A673 (cell line): ENCODE results near the gene NOS3. TPM values are rescaled to one million over a fixed set of nuclear protein-coding genes. Genes with fewer than 3 reads are reported as not detected.

Experiments used
- BruUV-seq: library from RNA; stranded (reverse); fragments of 400-500 nt; replicated peaks from 2 replicates; lab custom pipeline; 2021; lab: Mats Ljungman, UMichigan
- CTCF ChIA-PET: fragments of 300-600 bp; sonication (Branson Sonifier 250); formaldehyde crosslinking; loops from one replicate; lab custom pipeline; 2022; ENCODE audit warnings: antibody characterized with exemption; lab: Charles Lee
- POLR2A ChIA-PET: fragments of 300-600 bp; sonication (Branson Sonifier 250); formaldehyde crosslinking; loops from one replicate; lab custom pipeline; 2022; ENCODE audit warnings: antibody characterized with exemption; ENCODE audit not compliant: low non-redundant PET; lab: Charles Lee
- DNase-seq: peaks from one replicate; pipeline ENCODE4 v3.0.0-alpha.2; 2015; ENCODE audit warnings: low spot score
- H3K27ac ChIP-seq: fragments of 200-600 bp; sonication (generic); 2 replicates; pipeline ENCODE4 v1.5.1; 2016; ENCODE audit warnings: mixed run types, low read depth, mild to moderate bottlenecking, mixed read lengths, antibody characterized with exemption, low read length; ENCODE audit not compliant: poor library complexity, severe bottlenecking
- H3K27me3 ChIP-seq: fragments of 200-600 bp; sonication (generic); replicated peaks from 2 replicates; pipeline ENCODE4 v1.6.1; 2017; ENCODE audit warnings: mixed run types, low read depth, mild to moderate bottlenecking, mixed read lengths, antibody characterized with exemption, low read length; ENCODE audit not compliant: insufficient read depth, poor library complexity
- H3K36me3 ChIP-seq: fragments of 200-600 bp; sonication (generic); 2 replicates; pipeline ENCODE4 v1.6.1; 2016; ENCODE audit warnings: mixed run types, mild to moderate bottlenecking, mixed read lengths, antibody characterized with exemption, low read length; ENCODE audit not compliant: insufficient read depth, poor library complexity, severe bottlenecking
- H3K4me1 ChIP-seq: fragments of 200-600 bp; sonication (generic); 2 replicates; pipeline ENCODE4 v1.6.1; 2017; ENCODE audit warnings: mixed run types, mild to moderate bottlenecking, mixed read lengths, antibody characterized with exemption, low read length; ENCODE audit not compliant: insufficient read depth, poor library complexity, severe bottlenecking
- H3K4me3 ChIP-seq: fragments of 200-600 bp; sonication (generic); 2 replicates; pipeline ENCODE4 v1.5.1; 2016; ENCODE audit warnings: low read depth, mixed run types, mild to moderate bottlenecking, mixed read lengths, low read length; ENCODE audit not compliant: poor library complexity, severe bottlenecking
- H3K9me3 ChIP-seq: fragments of 200-600 bp; sonication (generic); 2 replicates; pipeline ENCODE4 v1.6.1; 2016; ENCODE audit warnings: mixed run types, low read depth, mild to moderate bottlenecking, mixed read lengths, antibody characterized with exemption, low read length; ENCODE audit not compliant: poor library complexity, severe bottlenecking
- CTCF ChIP-seq: fragments of 300-800, 200-600 bp; sonication (generic); conservative IDR thresholded peaks from 2 replicates; pipeline ENCODE4 v1.5.1; 2017; ENCODE audit warnings: low read depth, mild to moderate bottlenecking, antibody characterized with exemption, low read length, moderate library complexity, mixed read lengths
- EZH2 ChIP-seq: fragments of 200-600 bp; sonication (generic); IDR thresholded peaks from 2 replicates; pipeline ENCODE4 v1.6.1; 2017; ENCODE audit warnings: borderline replicate concordance, low read depth, mild to moderate bottlenecking, mixed read lengths, antibody characterized with exemption, low read length; ENCODE audit not compliant: poor library complexity, severe bottlenecking
- intact Hi-C: fragments of 100-400 bp; cut with micrococcal nuclease; formaldehyde crosslinking; loops from one replicate; pipeline ENCODE4 v1.10.0; 2022; ENCODE audit not compliant: unreplicated experiment
- total RNA-seq: library from RNA; stranded (reverse); gene quantifications from 2 replicates; pipeline ENCODE4 v1.2.3, GENCODE V29; 2021

Gene NOS3
- total RNA-seq, 1 experiment from 2014 or later = 0.75 TPM

- Histone ChIP-seq H3K9me3 (no peaks in the 10 kb centered on the region), H3K27me3 (peaks cover 30% of the 10 kb centered on the region), H3K4me1 (peaks cover 6% of the 10 kb centered on the region), H3K27ac (no peak overlapping the region), H3K4me3 (no peak overlapping the region), H3K36me3 (no peaks in the 10 kb centered on the region)
- no TSS peak for BruUV-seq
- CTCF ChIA-PET = interaction anchor here (0.7 kb wide), 1 partner anchor 10 kb away, joined by 3 read pairs; no protein-coding TSS in a partner anchor
- peak; percentile 47 for DNase-seq
- TF ChIP-seq CTCF (no peak), EZH2 (no peak)
- POLR2A ChIA-PET = no interaction called here
- intact Hi-C loops = no loop called here
Measured at GRCh38 chr7:150983893-150984368, 6.9 kb upstream of the NOS3 start.

- POLR2A ChIA-PET = no interaction called here
- H3K27ac ChIP-seq = no peak overlapping the region
- intact Hi-C loops = loop anchor here (1.0 kb wide), 1 partner anchor 23 kb away; no protein-coding TSS in a partner anchor
Measured at GRCh38 chr7:150986099-150986512, 4.7 kb upstream of the NOS3 start.

GRCh38 chr7:150986556-150986955 lies 4.3 kb upstream of the NOS3 start:
- Histone ChIP-seq H3K9me3 (no peaks in the 10 kb centered on the region), H3K4me1 (no peaks in the 10 kb centered on the region), H3K36me3 (no peaks in the 10 kb centered on the region), H3K27me3 (peaks cover 15% of the 10 kb centered on the region), H3K27ac (no peak overlapping the region), H3K4me3 (no peak overlapping the region)
- ChIA-PET POLR2A (no interaction called here), CTCF (interaction anchor here (0.7 to 1.1 kb wide), 2 partner anchors 8 to 12 kb away, joined by 5 to 7 read pairs; no protein-coding TSS in a partner anchor)
- TF ChIP-seq CTCF = no peak
- no peak for TF ChIP-seq EZH2
- no TSS peak for BruUV-seq
- intact Hi-C loops = loop anchor here (1.0 kb wide), 1 partner anchor 23 kb away; no protein-coding TSS in a partner anchor
- DNase-seq = no peak

More at GRCh38 chr7:150986099-150986512, 4.7 kb upstream of the NOS3 start:
- peaks cover 19% of the 10 kb centered on the region for H3K27me3 ChIP-seq
- DNase-seq = peak; percentile 68
- no peaks in the 10 kb centered on the region for H3K36me3 ChIP-seq
- CTCF ChIA-PET = interaction anchor here (0.6 to 1.1 kb wide), 4 partner anchors 8 to 110 kb away, joined by 3 to 8 read pairs (median 6); partner anchors contain the start of gene ABCB8
- no peaks in the 10 kb centered on the region for H3K4me1 ChIP-seq
- no peak overlapping the region for H3K4me3 ChIP-seq
- TF ChIP-seq CTCF (peak; percentile 83), EZH2 (no peak)
- BruUV-seq = no TSS peak
- no peaks in the 10 kb centered on the region for H3K9me3 ChIP-seq
